CD4-positive, alpha-beta T cell treated with Interleukin-6 at 100 ng/mL for 8 hours (primary cell): ENCODE results near the gene NOD2.

Experiments used
- DNase-seq: peaks from one replicate; pipeline ENCODE4 v3.0.0-alpha.2; 2020; ENCODE audit warnings: mixed read lengths, low spot score

NOD2 gene

GRCh38 chr16:50670476-50670875, 22.9 kb upstream of the NOD2 start:
- DNase-seq: no peak

GRCh38 chr16:50671644-50672260, 21.7 kb upstream of the NOD2 start:
- peak; percentile 41 for DNase-seq

- no peak for DNase-seq
Measured at GRCh38 chr16:50673496-50674275, 19.7 kb upstream of the NOD2 start.

- DNase-seq: no peak
Measured at GRCh38 chr16:50674831-50675230, 18.6 kb upstream of the NOD2 start.

- DNase-seq: no peak
Measured at GRCh38 chr16:50675686-50676610, 17.5 kb upstream of the NOD2 start.

GRCh38 chr16:50676684-50677225, 16.7 kb upstream of the NOD2 start:
- DNase-seq: no peak

GRCh38 chr16:50677351-50677750, 16.1 kb upstream of the NOD2 start:
- DNase-seq: no peak

GRCh38 chr16:50678531-50678930, 14.9 kb upstream of the NOD2 start:
- DNase-seq: no peak

- no peak for DNase-seq
Measured at GRCh38 chr16:50679266-50679665, 14.1 kb upstream of the NOD2 start.

GRCh38 chr16:50679676-50680555, 13.5 kb upstream of the NOD2 start:
- no peak for DNase-seq

GRCh38 chr16:50680556-50680893, 12.9 kb upstream of the NOD2 start:
- no peak for DNase-seq

GRCh38 chr16:50681021-50681885, 12.2 kb upstream of the NOD2 start, which contains the start of gene SNX20:
TSS of gene SNX20 (minus strand) at chr16:50681312. CDS start at chr16:50677526, 3,786 bp downstream.
- DNase-seq: peak; percentile 82

- DNase-seq: peak; percentile 72
Measured at GRCh38 chr16:50683689-50684374, 9.6 kb upstream of the NOD2 start.

- peak; percentile 31 for DNase-seq
Measured at GRCh38 chr16:50684823-50685461, 8.5 kb upstream of the NOD2 start.

GRCh38 chr16:50685462-50686063, 7.8 kb upstream of the NOD2 start:
- DNase-seq: peak; percentile 23

GRCh38 chr16:50688083-50688482, 5.3 kb upstream of the NOD2 start:
- no peak for DNase-seq

- no peak for DNase-seq
Measured at GRCh38 chr16:50688867-50689266, 4.5 kb upstream of the NOD2 start.

- DNase-seq: no peak
Measured at GRCh38 chr16:50690177-50690576, 3.2 kb upstream of the NOD2 start.

GRCh38 chr16:50692644-50692998, 785 bp upstream of the NOD2 start:
- no peak for DNase-seq
